GM13977 (cell line): ENCODE data around the gene TMEM135.

Experiments used
- DNase-seq: peaks from one replicate; pipeline ENCODE4 v3.0.0; 2012; ENCODE audit warnings: low spot score
- CTCF ChIP-seq: IDR thresholded peaks from 2 replicates; pipeline ENCODE4 v1.5.1; 2012; ENCODE audit warnings: mild to moderate bottlenecking, control low read depth; ENCODE audit not compliant: insufficient read depth; ENCODE audit errors: extremely low read depth, missing control alignments
- in situ Hi-C: fragments of 300-500 bp; cut with MboI; formaldehyde crosslinking; loops from one replicate; pipeline ENCODE4 v1.12.0; 2022; ENCODE audit warnings: low sequenced_read_pairs, low pct_unique_long_range_greater_than_20kb, mixed read lengths, inconsistent platforms; ENCODE audit not compliant: unreplicated experiment

Gene TMEM135

GRCh38 chr11:87046824-87047223, 9.1 kb downstream of the TMEM135 start:
- in situ Hi-C loops = no loop called here
- no peak for DNase-seq
- TF ChIP-seq CTCF = no peak

GRCh38 chr11:87056091-87056490, 18.4 kb downstream of the TMEM135 start:
- in situ Hi-C loops = no loop called here
- DNase-seq = no peak
- no peak for TF ChIP-seq CTCF

- no peak for DNase-seq
- in situ Hi-C loops = no loop called here
- TF ChIP-seq CTCF = no peak
These were observed 20.0 kb downstream of the TMEM135 start for GRCh38 chr11:87057749-87058148.

GRCh38 chr11:87059596-87060390, 22.1 kb downstream of the TMEM135 start:
- no peak for DNase-seq
- TF ChIP-seq CTCF = no peak
- in situ Hi-C loops = no loop called here

GRCh38 chr11:87061766-87062165, 24.0 kb downstream of the TMEM135 start:
- in situ Hi-C loops = no loop called here
- DNase-seq = no peak
- TF ChIP-seq CTCF = no peak

- in situ Hi-C loops = no loop called here
- DNase-seq = no peak
- TF ChIP-seq CTCF = no peak
These were observed 26.2 kb downstream of the TMEM135 start for GRCh38 chr11:87063982-87064381.

GRCh38 chr11:87072787-87073186, 35.1 kb downstream of the TMEM135 start:
- in situ Hi-C loops = no loop called here
- DNase-seq = no peak
- no peak for TF ChIP-seq CTCF
